ENCODE data around the gene NANOS2.
"Not testable (repeated sequence)": the region's sequence is repeated elsewhere in the genome, so short reads cannot be mapped to it uniquely, and the experiment has no call there.

NANOS2 gene

GRCh38 chr19:45874620-45874966 is 40.0 kb downstream of the NANOS2 start:
- no peak for DNase-seq (ENCODE audit: low spot score)

- DNase-seq (ENCODE audit: low spot score), result no peak
Observed at GRCh38 chr19:45873219-45873772, 41.3 kb downstream of the NANOS2 start.

GRCh38 chr19:45872095-45872919 is 42.3 kb downstream of the NANOS2 start:
- no peak for DNase-seq (ENCODE audit: low spot score)

- no peak for DNase-seq (ENCODE audit: low spot score)
Observed at GRCh38 chr19:45870798-45871197, 43.8 kb downstream of the NANOS2 start.

GRCh38 chr19:45867241-45867640 is 47.3 kb downstream of the NANOS2 start:
- not testable (repeated sequence) for DNase-seq (ENCODE audit: low spot score)

GRCh38 chr19:45866400-45867176 is 48.0 kb downstream of the NANOS2 start:
- no peak for DNase-seq (ENCODE audit: low spot score)

- no peak for DNase-seq (ENCODE audit: low spot score)
Observed at GRCh38 chr19:45865269-45865948, 49.2 kb downstream of the NANOS2 start.

- no peak for DNase-seq (ENCODE audit: low spot score)
Observed at GRCh38 chr19:45864629-45865082, 49.9 kb downstream of the NANOS2 start.

GRCh38 chr19:45863840-45864628 is 50.5 kb downstream of the NANOS2 start, which contains the start of gene FOXA3:
TSS of gene FOXA3 (plus strand) at chr19:45864326. CDS start at chr19:45864457, 131 bp downstream.
- peak; percentile 23 for DNase-seq (ENCODE audit: low spot score)

- no peak for DNase-seq (ENCODE audit: low spot score)
Observed at GRCh38 chr19:45863335-45863839, 51.2 kb downstream of the NANOS2 start.
